Skeletal muscle satellite cell (primary cell): ENCODE results near the gene STARD7.
"Not testable (repeated sequence)": the region's sequence is repeated elsewhere in the genome, so short reads cannot be mapped to it uniquely, and the experiment has no call there.

Experiments
- H3K27me3 ChIP-seq: 2 replicates; pipeline ENCODE4 v1.7.0; 2013; ENCODE audit warnings: low read length; ENCODE audit not compliant: control insufficient read depth, insufficient read depth
- H3K36me3 ChIP-seq: 2 replicates; pipeline ENCODE4 v1.7.0; 2013; ENCODE audit warnings: mild to moderate bottlenecking, control low read depth, low read length; ENCODE audit not compliant: insufficient read depth
- H3K4me1 ChIP-seq: 2 replicates; pipeline ENCODE4 v1.7.0; 2013; ENCODE audit warnings: low read length; ENCODE audit not compliant: control insufficient read depth, insufficient read depth
- H3K4me2 ChIP-seq: 2 replicates; pipeline ENCODE4 v1.7.0; 2013; ENCODE audit warnings: mild to moderate bottlenecking, low read length
- H3K4me3 ChIP-seq: 2 replicates; pipeline ENCODE4 v1.7.0; 2013; ENCODE audit warnings: low read length
- H3K9ac ChIP-seq: 2 replicates; pipeline ENCODE4 v1.7.0; 2013; ENCODE audit warnings: mild to moderate bottlenecking, low read depth, low read length, moderate library complexity
- H3K9me3 ChIP-seq: replicated peaks from 2 replicates; pipeline ENCODE4 v1.7.0; 2013; ENCODE audit warnings: mild to moderate bottlenecking, control low read depth, low read length

The STARD7 gene

GRCh38 chr2:96233436-96233835 lies 24.8 kb upstream of the STARD7 start:
- H3K4me3 ChIP-seq: no peak overlapping the region
- no peaks in the 10 kb centered on the region for H3K9me3 ChIP-seq
- H3K4me2 ChIP-seq: no peak overlapping the region
- no peaks in the 10 kb centered on the region for H3K27me3 ChIP-seq
- H3K36me3 ChIP-seq: no peaks in the 10 kb centered on the region
- H3K9ac ChIP-seq: no peak overlapping the region
- H3K4me1 ChIP-seq: no peaks in the 10 kb centered on the region

GRCh38 chr2:96231316-96231715 lies 22.7 kb upstream of the STARD7 start:
- Histone ChIP-seq H3K4me2 (no peak overlapping the region), H3K4me3 (no peak overlapping the region), H3K9ac (no peak overlapping the region), H3K27me3 (no peaks in the 10 kb centered on the region), H3K36me3 (no peaks in the 10 kb centered on the region), H3K9me3 (no peaks in the 10 kb centered on the region), H3K4me1 (no peaks in the 10 kb centered on the region)

GRCh38 chr2:96225016-96225533 lies 16.4 kb upstream of the STARD7 start:
- Histone ChIP-seq H3K4me1 (no peaks in the 10 kb centered on the region), H3K9ac (no peak overlapping the region), H3K36me3 (no peaks in the 10 kb centered on the region), H3K4me2 (no peak overlapping the region), H3K27me3 (no peaks in the 10 kb centered on the region), H3K9me3 (no peaks in the 10 kb centered on the region), H3K4me3 (no peak overlapping the region)

- not testable (repeated sequence) for H3K9ac ChIP-seq, H3K9me3 ChIP-seq, H3K36me3 ChIP-seq, H3K4me1 ChIP-seq, H3K4me2 ChIP-seq, H3K4me3 ChIP-seq, H3K27me3 ChIP-seq
Observed at GRCh38 chr2:96221106-96221505, 12.5 kb upstream of the STARD7 start.

- H3K36me3 ChIP-seq, H3K9ac ChIP-seq, H3K4me1 ChIP-seq, H3K9me3 ChIP-seq, H3K4me2 ChIP-seq, H3K4me3 ChIP-seq, H3K27me3 ChIP-seq: not testable (repeated sequence)
Observed at GRCh38 chr2:96219959-96220358, 11.3 kb upstream of the STARD7 start.

GRCh38 chr2:96218508-96219131 lies 10.0 kb upstream of the STARD7 start:
- Histone ChIP-seq H3K36me3 (no peaks in the 10 kb centered on the region), H3K27me3 (no peaks in the 10 kb centered on the region), H3K4me2 (no peak overlapping the region), H3K4me3 (no peak overlapping the region), H3K4me1 (no peaks in the 10 kb centered on the region), H3K9ac (no peak overlapping the region), H3K9me3 (no peaks in the 10 kb centered on the region)

- H3K4me2 ChIP-seq: no peak overlapping the region
- no peak overlapping the region for H3K4me3 ChIP-seq
- H3K9ac ChIP-seq: no peak overlapping the region
- H3K4me1 ChIP-seq: peaks cover 6% of the 10 kb centered on the region
- no peaks in the 10 kb centered on the region for H3K27me3 ChIP-seq
- no peaks in the 10 kb centered on the region for H3K36me3 ChIP-seq
- no peaks in the 10 kb centered on the region for H3K9me3 ChIP-seq
Observed at GRCh38 chr2:96214554-96214953, 5.9 kb upstream of the STARD7 start.

- Histone ChIP-seq H3K27me3 (no peaks in the 10 kb centered on the region), H3K4me2 (no peak overlapping the region), H3K4me3 (no peak overlapping the region), H3K9me3 (no peaks in the 10 kb centered on the region), H3K9ac (no peak overlapping the region), H3K36me3 (no peaks in the 10 kb centered on the region), H3K4me1 (peaks cover 9% of the 10 kb centered on the region)
Observed at GRCh38 chr2:96213379-96213778, 4.8 kb upstream of the STARD7 start.

- no peaks in the 10 kb centered on the region for H3K36me3 ChIP-seq
- H3K27me3 ChIP-seq: no peaks in the 10 kb centered on the region
Observed at GRCh38 chr2:96212339-96212738, 3.7 kb upstream of the STARD7 start.

GRCh38 chr2:96209729-96210085 lies 1.1 kb upstream of the STARD7 start:
- H3K4me3 ChIP-seq: peak overlapping the region; percentile 99

More at GRCh38 chr2:96212339-96212738, 3.7 kb upstream of the STARD7 start:
- Histone ChIP-seq H3K9ac (no peak overlapping the region), H3K4me3 (no peak overlapping the region), H3K4me2 (no peak overlapping the region), H3K4me1 (peaks cover 9% of the 10 kb centered on the region), H3K9me3 (no peaks in the 10 kb centered on the region)

GRCh38 chr2:96209011-96209728 lies 543 bp upstream of the STARD7 start:
- Histone ChIP-seq H3K9me3 (no peaks in the 10 kb centered on the region), H3K4me3 (peak overlapping the region; percentile 99), H3K4me2 (peak overlapping the region; percentile 85), H3K9ac (peak overlapping the region; percentile 99), H3K27me3 (no peaks in the 10 kb centered on the region), H3K4me1 (peaks cover 36% of the 10 kb centered on the region), H3K36me3 (no peaks in the 10 kb centered on the region)

More at GRCh38 chr2:96209729-96210085, 1.1 kb upstream of the STARD7 start:
- peak overlapping the region; percentile 99 for H3K9ac ChIP-seq
- no peaks in the 10 kb centered on the region for H3K36me3 ChIP-seq
- H3K27me3 ChIP-seq: no peaks in the 10 kb centered on the region
- peak overlapping the region; percentile 85 for H3K4me2 ChIP-seq
- no peaks in the 10 kb centered on the region for H3K9me3 ChIP-seq
- H3K4me1 ChIP-seq: peaks cover 31% of the 10 kb centered on the region

GRCh38 chr2:96207774-96208142 lies 869 bp downstream of the STARD7 start:
- Histone ChIP-seq H3K27me3 (no peaks in the 10 kb centered on the region), H3K4me2 (peak overlapping the region; percentile 85), H3K4me1 (peaks cover 50% of the 10 kb centered on the region), H3K4me3 (peak overlapping the region; percentile 99), H3K9me3 (no peaks in the 10 kb centered on the region), H3K9ac (peak overlapping the region; percentile 99), H3K36me3 (peaks cover 4% of the 10 kb centered on the region)
